ENCODE results near the gene FAM98B. TPM values are rescaled to one million over a fixed set of nuclear protein-coding genes. Genes with fewer than 3 reads are reported as not detected.

The FAM98B gene
- total RNA-seq, 2 experiments from 2014 or later = 8.5 to 29.1 TPM

- BruUV-seq (replicated peaks) = no TSS peak
- no peak overlapping the region for H2AFZ ChIP-seq (ENCODE audit: low read length)
- no peak for DNase-seq (ENCODE audit: low spot score)
- no peaks in the 10 kb centered on the region for H3K79me2 ChIP-seq (ENCODE audit: insufficient read depth, low read depth, low read length)
- H3K4me3 ChIP-seq (ENCODE audit: low read depth, low read length, poor library complexity, severe bottlenecking) = no peak overlapping the region
- CTCF ChIA-PET (ENCODE audit: unreplicated experiment) = no interaction called here
- no peaks in the 10 kb centered on the region for H3K4me1 ChIP-seq (ENCODE audit: insufficient read depth, low read length, poor library complexity, severe bottlenecking)
- H3K27ac ChIP-seq (ENCODE audit: low read depth, low read length, poor library complexity, severe bottlenecking) = no peak overlapping the region
- intact Hi-C loops (cut with micrococcal nuclease; ENCODE audit: unreplicated experiment) = no loop called here
- H3K36me3 ChIP-seq (ENCODE audit: insufficient read depth, low read length) = peaks cover 18% of the 10 kb centered on the region
- no peaks in the 10 kb centered on the region for H3K9me2 ChIP-seq (ENCODE audit: insufficient read depth, low read length)
- H3K9me3 ChIP-seq (ENCODE audit: low read length) = no peaks in the 10 kb centered on the region
- TF ChIP-seq EZH2phosphoT487 (IDR thresholded peaks at IDR 0.05; ENCODE audit: borderline replicate concordance, low read depth, low read length) (no peak), CTCF (conservative IDR thresholded peaks at IDR 0.05; ENCODE audit: low read length) (no peak)
- H4K20me1 ChIP-seq (ENCODE audit: insufficient read depth, low read length) = no peaks in the 10 kb centered on the region
- POLR2A ChIA-PET = interaction anchor here (0.7 to 1.1 kb wide), 2 partner anchors 10 to 48 kb away, joined by 4 to 5 read pairs; no protein-coding TSS in a partner anchor
- H3K4me2 ChIP-seq (ENCODE audit: low read length) = no peak overlapping the region
These were observed 45.7 kb downstream of the FAM98B start for GRCh38 chr15:38499651-38500050.

GRCh38 chr15:38503496-38503895, 49.6 kb downstream of the FAM98B start:
- intact Hi-C loops (cut with micrococcal nuclease; ENCODE audit: unreplicated experiment) = no loop called here
- H3K9me3 ChIP-seq (ENCODE audit: low read length) = no peaks in the 10 kb centered on the region
- no peaks in the 10 kb centered on the region for H3K9me2 ChIP-seq (ENCODE audit: insufficient read depth, low read length)
- H3K27ac ChIP-seq (ENCODE audit: low read depth, low read length, poor library complexity, severe bottlenecking) = no peak overlapping the region
- no peaks in the 10 kb centered on the region for H3K4me1 ChIP-seq (ENCODE audit: insufficient read depth, low read length, poor library complexity, severe bottlenecking)
- no peaks in the 10 kb centered on the region for H3K79me2 ChIP-seq (ENCODE audit: insufficient read depth, low read depth, low read length)
- TF ChIP-seq CTCF (conservative IDR thresholded peaks at IDR 0.05; ENCODE audit: low read length) (no peak), EZH2phosphoT487 (IDR thresholded peaks at IDR 0.05; ENCODE audit: borderline replicate concordance, low read depth, low read length) (no peak)
- peaks cover 25% of the 10 kb centered on the region for H3K36me3 ChIP-seq (ENCODE audit: insufficient read depth, low read length)
- H3K4me2 ChIP-seq (ENCODE audit: low read length) = no peak overlapping the region
- no peak overlapping the region for H2AFZ ChIP-seq (ENCODE audit: low read length)
- no TSS peak for BruUV-seq (replicated peaks)
- CTCF ChIA-PET (ENCODE audit: unreplicated experiment) = interaction anchor here (0.9 kb wide), 1 partner anchor 61 kb away, joined by 3 read pairs; the partner anchor contains the start of gene RASGRP1
- H4K20me1 ChIP-seq (ENCODE audit: insufficient read depth, low read length) = no peaks in the 10 kb centered on the region
- no peak for DNase-seq (ENCODE audit: low spot score)
- POLR2A ChIA-PET = interaction anchor here (1.6 to 1.9 kb wide), 2 partner anchors 29 to 148 kb away, joined by 3 to 5 read pairs; no protein-coding TSS in a partner anchor
- no peak overlapping the region for H3K4me3 ChIP-seq (ENCODE audit: low read depth, low read length, poor library complexity, severe bottlenecking)

GRCh38 chr15:38504680-38505467, 50.9 kb downstream of the FAM98B start:
- ChIA-PET CTCF (ENCODE audit: unreplicated experiment) (interaction anchor here (0.6 to 1.3 kb wide), 2 partner anchors 8 to 65 kb away, joined by 3 read pairs; no protein-coding TSS in a partner anchor), POLR2A (interaction anchor here (0.8 to 1.9 kb wide), 6 partner anchors 10 to 146 kb away, joined by 3 to 5 read pairs (median 4); no protein-coding TSS in a partner anchor)

More at GRCh38 chr15:38504680-38505467, 50.9 kb downstream of the FAM98B start:
- H3K79me2 ChIP-seq (ENCODE audit: insufficient read depth, low read depth, low read length) = no peaks in the 10 kb centered on the region
- no peak overlapping the region for H3K27ac ChIP-seq (ENCODE audit: low read depth, low read length, poor library complexity, severe bottlenecking)
- H3K36me3 ChIP-seq (ENCODE audit: insufficient read depth, low read length) = peaks cover 18% of the 10 kb centered on the region
- TF ChIP-seq EZH2phosphoT487 (IDR thresholded peaks at IDR 0.05; ENCODE audit: borderline replicate concordance, low read depth, low read length) (no peak), CTCF (conservative IDR thresholded peaks at IDR 0.05; ENCODE audit: low read length) (no peak)
- no peak for DNase-seq (ENCODE audit: low spot score)
- H4K20me1 ChIP-seq (ENCODE audit: insufficient read depth, low read length) = no peaks in the 10 kb centered on the region
- no peaks in the 10 kb centered on the region for H3K9me3 ChIP-seq (ENCODE audit: low read length)
- H3K9me2 ChIP-seq (ENCODE audit: insufficient read depth, low read length) = no peaks in the 10 kb centered on the region
- no peak overlapping the region for H3K4me2 ChIP-seq (ENCODE audit: low read length)
- H3K4me1 ChIP-seq (ENCODE audit: insufficient read depth, low read length, poor library complexity, severe bottlenecking) = no peaks in the 10 kb centered on the region
- no peak overlapping the region for H2AFZ ChIP-seq (ENCODE audit: low read length)
- intact Hi-C loops (cut with micrococcal nuclease; ENCODE audit: unreplicated experiment) = no loop called here
- H3K4me3 ChIP-seq (ENCODE audit: low read depth, low read length, poor library complexity, severe bottlenecking) = no peak overlapping the region
- no TSS peak for BruUV-seq (replicated peaks)

All from OCI-LY7 (cell line).